Endothelial cell of umbilical vein (primary cell): ENCODE data around the gene GIPC3. TPM values are rescaled to one million over a fixed set of nuclear protein-coding genes. Genes with fewer than 3 reads are reported as not detected.

Experiments used
- BruUV-seq: library from RNA; stranded (reverse); fragments of 400-500 nt; replicated peaks from 2 replicates; lab custom pipeline; 2021; lab: Mats Ljungman, UMichigan
- CTCF ChIA-PET: fragments of 300-600, 350-600 bp; sonication (Branson Sonifier 250); formaldehyde crosslinking; loops from one replicate; lab custom pipeline; 2021; ENCODE audit warnings: antibody characterized with exemption, inconsistent platforms; lab: Charles Lee
- POLR2A ChIA-PET: fragments of 300-600, 350-600 bp; sonication (Branson Sonifier 250); formaldehyde crosslinking; loops from one replicate; lab custom pipeline; 2021; ENCODE audit warnings: antibody characterized with exemption, inconsistent platforms; lab: Charles Lee
- DNase-seq: peaks from one replicate; pipeline ENCODE4 v3.0.0-alpha.2; 2011; ENCODE audit warnings: low read depth, low spot score
- FAIRE-seq: peaks from 2 replicates; lab custom pipeline; 2011; peaks lifted over from hg19 to GRCh38; lab: Jason Lieb, UNC
- H2AFZ ChIP-seq: 2 replicates; pipeline ENCODE4 v1.6.0; 2012; ENCODE audit warnings: low read depth, low read length, control low read depth, inconsistent platforms
- H3K27ac ChIP-seq: 2 replicates; pipeline ENCODE4 v1.5.1; 2011; ENCODE audit warnings: low read depth, mild to moderate bottlenecking, control low read depth, low read length, moderate library complexity; ENCODE audit not compliant: insufficient read depth
- H3K27me3 ChIP-seq, 2 experiments: 2 replicates each; pipeline versions ENCODE4 v1.6.0 to v1.6.1; 2011; ENCODE audit warnings: low read length in 2 of 2, mixed read lengths in 1 of 2; ENCODE audit not compliant: control insufficient read depth in 2 of 2, insufficient read depth in 2 of 2
- H3K36me3 ChIP-seq, 2 experiments: 2 replicates in 1 of 2; 3 replicates in 1 of 2; pipeline ENCODE4 v1.5.1; 2011; ENCODE audit warnings: low read length in 2 of 2, mild to moderate bottlenecking in 1 of 2, moderate library complexity in 1 of 2; ENCODE audit not compliant: control insufficient read depth in 2 of 2, insufficient read depth in 2 of 2; ENCODE audit errors: extremely low read depth in 1 of 2
- H3K4me1 ChIP-seq: 3 replicates; pipeline ENCODE4 v1.5.1; 2011; ENCODE audit warnings: mild to moderate bottlenecking, low read length; ENCODE audit not compliant: control insufficient read depth, insufficient read depth; ENCODE audit errors: extremely low read depth
- H3K4me2 ChIP-seq: 2 replicates; pipeline ENCODE4 v1.6.1; 2011; ENCODE audit warnings: low read length, control low read depth, mixed read lengths; ENCODE audit not compliant: insufficient read depth
- H3K4me3 ChIP-seq, 3 experiments: fragments of 200-600 bp in 1 of 3; sonication (generic), shearing (Covaris generic) in 1 of 3; replicated peaks in 1 of 3; 2 replicates each; pipeline ENCODE4 v1.5.1; 2011 to 2016; ENCODE audit warnings: control low read depth in 3 of 3, low read length in 3 of 3, mild to moderate bottlenecking in 2 of 3, inconsistent platforms in 1 of 3, low read depth in 1 of 3, moderate library complexity in 1 of 3; ENCODE audit not compliant: insufficient read depth in 1 of 3
- H3K79me2 ChIP-seq: 2 replicates; pipeline ENCODE4 v1.6.0; 2012; ENCODE audit warnings: low read length, inconsistent platforms; ENCODE audit not compliant: control insufficient read depth, insufficient read depth
- H3K9ac ChIP-seq: replicated peaks from 2 replicates; pipeline ENCODE3; 2011; ENCODE audit warnings: low read length, control low read depth; ENCODE audit not compliant: insufficient read depth; ENCODE audit errors: extremely low read depth
- H3K9me1 ChIP-seq: replicated peaks from 3 replicates; pipeline ENCODE4 v1.6.0; 2011; ENCODE audit warnings: mild to moderate bottlenecking, low read length; ENCODE audit not compliant: control insufficient read depth, insufficient read depth; ENCODE audit errors: extremely low read depth
- H3K9me3 ChIP-seq: replicated peaks from 2 replicates; pipeline ENCODE4 v1.5.1; 2012; ENCODE audit warnings: low read length, inconsistent platforms; ENCODE audit not compliant: control insufficient read depth, insufficient read depth
- H4K20me1 ChIP-seq: replicated peaks from 2 replicates; pipeline ENCODE3; 2011; ENCODE audit warnings: mild to moderate bottlenecking, low read length; ENCODE audit not compliant: control insufficient read depth, insufficient read depth; ENCODE audit errors: extremely low read depth
- MAX ChIP-seq: IDR thresholded peaks from 2 replicates; pipeline ENCODE4 v1.6.1; 2011; ENCODE audit not compliant: insufficient read depth, insufficient read length
- MYC ChIP-seq: IDR thresholded peaks from one replicate; pipeline ENCODE4 v1.6.1; 2011; ENCODE audit warnings: mild to moderate bottlenecking, low read depth, low read length
- dilution Hi-C: fragments of 300-500 bp; cut with MboI; formaldehyde crosslinking; loops from one replicate; pipeline ENCODE4 v1.15.0; 2019; ENCODE audit warnings: low sequenced_read_pairs; ENCODE audit not compliant: extremely low pct_ligation_motif_present
- intact Hi-C: fragments of 100-400 bp; cut with micrococcal nuclease; formaldehyde crosslinking; loops from one replicate; pipeline ENCODE4 v1.10.0; 2022
- polyA plus RNA-seq, 4 experiments: library from polyadenylated mRNA; depleted of rRNA in 3 of 4; stranded (reverse) in 3 of 4; unstranded in 1 of 4; fragments of >200 nt; gene quantifications; 2 replicates each; pipeline versions ENCODE4 v1.2.1 to v1.2.3, GENCODE V29; 2011 to 2012; ENCODE audit warnings: missing spikeins in 1 of 4
- total RNA-seq: library from RNA; stranded (reverse); gene quantifications from 2 replicates; pipeline ENCODE4 v1.2.3, GENCODE V29; 2021

Gene GIPC3
- total and polyA plus RNA-seq, 2 donors (not counting 3 experiments of a cell fraction or from before 2014, with no cell fraction given) = 2.2 to 6.6 TPM

- Histone ChIP-seq H3K4me1 (peaks cover 14% of the 10 kb centered on the region), H3K27ac (no peak overlapping the region), H3K9me3 (no peaks in the 10 kb centered on the region), H2AFZ (no peak overlapping the region), H3K9ac (no peak overlapping the region), H3K9me1 (no peaks in the 10 kb centered on the region), H3K4me2 (no peak overlapping the region), H3K79me2 (peaks cover 18% of the 10 kb centered on the region), H3K36me3 (peaks cover 0 to 23% of the 10 kb centered on the region in 2 experiments), H4K20me1 (no peaks in the 10 kb centered on the region), H3K27me3 (no peaks in the 10 kb centered on the region), H3K4me3 (no peak overlapping the region)
- POLR2A ChIA-PET = interaction anchor here (0.6 kb wide), 1 partner anchor 22 kb away, joined by 3 read pairs; no protein-coding TSS in a partner anchor
- TF ChIP-seq MYC = no peak
- no peak for FAIRE-seq
- CTCF ChIA-PET = interaction anchor here (0.7 kb wide), 1 partner anchor 37 kb away, joined by 3 read pairs; no protein-coding TSS in a partner anchor
- intact Hi-C loops = loop anchor here (10.0 kb wide), 1 partner anchor 81 kb away; the partner anchor contains the start of genes PIP5K1C and TJP3
- BruUV-seq = no TSS peak
- no peak for DNase-seq
- dilution Hi-C loops = no loop called here
These were observed 38.4 kb downstream of the GIPC3 start for GRCh38 chr19:3623716-3624115.

GRCh38 chr19:3625996-3626472 is 40.8 kb downstream of the GIPC3 start:
- peak overlapping the region; percentile 93 for H3K27ac ChIP-seq
- ChIA-PET POLR2A (no interaction called here), CTCF (interaction anchor here (0.6 to 1.0 kb wide), 2 partner anchors 81 to 362 kb away, joined by 3 read pairs; no protein-coding TSS in a partner anchor)
- H4K20me1 ChIP-seq = no peaks in the 10 kb centered on the region
- peaks cover 14% of the 10 kb centered on the region for H3K4me1 ChIP-seq
- intact Hi-C loops (loop anchor here (2.0 to 10.0 kb wide), 2 partner anchors 53 to 79 kb away; partner anchors contain the start of genes HMG20B, PIP5K1C and TJP3), dilution Hi-C loops (no loop called here)
- DNase-seq (no peak), FAIRE-seq (peak; percentile 42)
- H3K79me2 ChIP-seq = peaks cover 18% of the 10 kb centered on the region
- H3K9ac ChIP-seq = peak overlapping the region; percentile 93
- peak overlapping the region; percentile 83 for H2AFZ ChIP-seq
- H3K9me3 ChIP-seq = no peaks in the 10 kb centered on the region
- H3K9me1 ChIP-seq = no peaks in the 10 kb centered on the region
- no peaks in the 10 kb centered on the region for H3K27me3 ChIP-seq
- TF ChIP-seq MAX = no peak
- peaks cover 0 to 17% of the 10 kb centered on the region in 2 experiments for H3K36me3 ChIP-seq
- peak overlapping the region; percentile 75 for H3K4me2 ChIP-seq
- BruUV-seq = no TSS peak
- peak overlapping the region; percentile 70 to 94 (median 88) for H3K4me3 ChIP-seq
